Measurements from ENCODE around the gene HYAL4.

The HYAL4 gene

GRCh38 chr7:123824754-123825067 is 20.3 kb upstream of the HYAL4 start:
- TF ChIP-seq GATA2 (IDR thresholded peaks at IDR 0.05; ENCODE audit: low read depth, low read length) (no peak), GATA3 (IDR thresholded peaks at IDR 0.05; ENCODE audit: low read depth, low read length) (no peak)

GRCh38 chr7:123828805-123829204 is 16.2 kb upstream of the HYAL4 start:
- peak; percentile 87 for TF ChIP-seq GATA3 (IDR thresholded peaks at IDR 0.05; ENCODE audit: low read depth, low read length)
- peak; percentile 92 for TF ChIP-seq GATA2 (IDR thresholded peaks at IDR 0.05; ENCODE audit: low read depth, low read length)

- TF ChIP-seq GATA3 (IDR thresholded peaks at IDR 0.05; ENCODE audit: low read depth, low read length) (no peak), GATA2 (IDR thresholded peaks at IDR 0.05; ENCODE audit: low read depth, low read length) (no peak)
Measured at GRCh38 chr7:123836656-123837055, 8.3 kb upstream of the HYAL4 start.

- TF ChIP-seq GATA2 (IDR thresholded peaks at IDR 0.05; ENCODE audit: low read depth, low read length) (peak; percentile 88), GATA3 (IDR thresholded peaks at IDR 0.05; ENCODE audit: low read depth, low read length) (peak; percentile 61)
Measured at GRCh38 chr7:123845823-123846216, 851 bp downstream of the HYAL4 start.

- no peak for TF ChIP-seq GATA3 (IDR thresholded peaks at IDR 0.05; ENCODE audit: low read depth, low read length)
- no peak for TF ChIP-seq GATA2 (IDR thresholded peaks at IDR 0.05; ENCODE audit: low read depth, low read length)
Measured at GRCh38 chr7:123846217-123846891, 1.4 kb downstream of the HYAL4 start.

- no peak for TF ChIP-seq GATA3 (IDR thresholded peaks at IDR 0.05; ENCODE audit: low read depth, low read length)
- TF ChIP-seq GATA2 (IDR thresholded peaks at IDR 0.05; ENCODE audit: low read depth, low read length) = no peak
Measured at GRCh38 chr7:123847868-123848267, 2.9 kb downstream of the HYAL4 start.

GRCh38 chr7:123849855-123850254 is 4.9 kb downstream of the HYAL4 start:
- TF ChIP-seq GATA3 (IDR thresholded peaks at IDR 0.05; ENCODE audit: low read depth, low read length) (no peak), GATA2 (IDR thresholded peaks at IDR 0.05; ENCODE audit: low read depth, low read length) (no peak)

GRCh38 chr7:123860848-123861247 is 15.9 kb downstream of the HYAL4 start:
- TF ChIP-seq GATA3 (IDR thresholded peaks at IDR 0.05; ENCODE audit: low read depth, low read length) (no peak), GATA2 (IDR thresholded peaks at IDR 0.05; ENCODE audit: low read depth, low read length) (no peak)

GRCh38 chr7:123862775-123863174 is 17.8 kb downstream of the HYAL4 start:
- no peak for TF ChIP-seq GATA3 (IDR thresholded peaks at IDR 0.05; ENCODE audit: low read depth, low read length)
- TF ChIP-seq GATA2 (IDR thresholded peaks at IDR 0.05; ENCODE audit: low read depth, low read length) = no peak

GRCh38 chr7:123863461-123863860 is 18.5 kb downstream of the HYAL4 start:
- no peak for TF ChIP-seq GATA3 (IDR thresholded peaks at IDR 0.05; ENCODE audit: low read depth, low read length)
- TF ChIP-seq GATA2 (IDR thresholded peaks at IDR 0.05; ENCODE audit: low read depth, low read length) = no peak

- TF ChIP-seq GATA3 (IDR thresholded peaks at IDR 0.05; ENCODE audit: low read depth, low read length) (no peak), GATA2 (IDR thresholded peaks at IDR 0.05; ENCODE audit: low read depth, low read length) (no peak)
Measured at GRCh38 chr7:123864012-123864411, 19.0 kb downstream of the HYAL4 start.

GRCh38 chr7:123864436-123864835 is 19.5 kb downstream of the HYAL4 start:
- TF ChIP-seq GATA2 (IDR thresholded peaks at IDR 0.05; ENCODE audit: low read depth, low read length) (no peak), GATA3 (IDR thresholded peaks at IDR 0.05; ENCODE audit: low read depth, low read length) (no peak)

GRCh38 chr7:123864966-123865365 is 20.0 kb downstream of the HYAL4 start:
- TF ChIP-seq GATA2 (IDR thresholded peaks at IDR 0.05; ENCODE audit: low read depth, low read length) = no peak
- TF ChIP-seq GATA3 (IDR thresholded peaks at IDR 0.05; ENCODE audit: low read depth, low read length) = no peak

- TF ChIP-seq GATA2 (IDR thresholded peaks at IDR 0.05; ENCODE audit: low read depth, low read length) (no peak), GATA3 (IDR thresholded peaks at IDR 0.05; ENCODE audit: low read depth, low read length) (no peak)
Measured at GRCh38 chr7:123865517-123866117, 20.6 kb downstream of the HYAL4 start.

GRCh38 chr7:123867225-123867624 is 22.3 kb downstream of the HYAL4 start:
- TF ChIP-seq GATA3 (IDR thresholded peaks at IDR 0.05; ENCODE audit: low read depth, low read length) = no peak
- no peak for TF ChIP-seq GATA2 (IDR thresholded peaks at IDR 0.05; ENCODE audit: low read depth, low read length)
